ENCODE results near the gene SH3BP4. TPM values are rescaled to one million over a fixed set of nuclear protein-coding genes. Genes with fewer than 3 reads are reported as not detected.

SH3BP4 gene
- total RNA-seq, 4 donors from 2014 or later, result 7.5 to 24.9 (median 19.5) TPM

DNA sequence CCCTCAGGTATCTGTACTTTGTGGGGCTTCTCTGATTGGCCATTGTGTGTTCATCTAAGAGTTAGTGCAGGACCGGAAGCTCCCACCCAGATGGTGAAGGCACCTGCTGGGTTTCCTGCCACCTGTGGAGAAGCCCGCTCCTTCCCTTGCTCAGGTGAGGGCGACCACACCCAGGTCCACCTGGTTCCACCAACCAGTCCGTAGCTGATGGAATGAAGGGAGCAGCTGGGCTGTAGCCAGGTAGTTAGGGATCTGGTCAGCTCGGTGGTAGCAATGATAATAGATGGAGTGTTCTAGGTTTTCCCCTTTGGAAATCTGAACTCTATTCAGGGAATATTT is 16.0 kb downstream of the SH3BP4 start:
- Histone ChIP-seq H3K27ac (no peak overlapping the region), H3K4me1 (peaks cover 0 to 28% (median 11%) of the 10 kb centered on the region in 4 donors), H3K4me3 (no peak overlapping the region), H3K36me3 (no peaks in the 10 kb centered on the region), H3K27me3 (no peaks in the 10 kb centered on the region), H3K9me3 (no peaks in the 10 kb centered on the region)
- peak; percentile 35 for DNase-seq
- TF ChIP-seq POLR2A (IDR thresholded peaks at IDR 0.05) (no peak), EP300 (IDR thresholded peaks at IDR 0.05; ENCODE audit: low read depth) (no peak), POLR2AphosphoS5 (IDR thresholded peaks at IDR 0.05) (no peak)
- TF ChIP-seq, protein P1, sequence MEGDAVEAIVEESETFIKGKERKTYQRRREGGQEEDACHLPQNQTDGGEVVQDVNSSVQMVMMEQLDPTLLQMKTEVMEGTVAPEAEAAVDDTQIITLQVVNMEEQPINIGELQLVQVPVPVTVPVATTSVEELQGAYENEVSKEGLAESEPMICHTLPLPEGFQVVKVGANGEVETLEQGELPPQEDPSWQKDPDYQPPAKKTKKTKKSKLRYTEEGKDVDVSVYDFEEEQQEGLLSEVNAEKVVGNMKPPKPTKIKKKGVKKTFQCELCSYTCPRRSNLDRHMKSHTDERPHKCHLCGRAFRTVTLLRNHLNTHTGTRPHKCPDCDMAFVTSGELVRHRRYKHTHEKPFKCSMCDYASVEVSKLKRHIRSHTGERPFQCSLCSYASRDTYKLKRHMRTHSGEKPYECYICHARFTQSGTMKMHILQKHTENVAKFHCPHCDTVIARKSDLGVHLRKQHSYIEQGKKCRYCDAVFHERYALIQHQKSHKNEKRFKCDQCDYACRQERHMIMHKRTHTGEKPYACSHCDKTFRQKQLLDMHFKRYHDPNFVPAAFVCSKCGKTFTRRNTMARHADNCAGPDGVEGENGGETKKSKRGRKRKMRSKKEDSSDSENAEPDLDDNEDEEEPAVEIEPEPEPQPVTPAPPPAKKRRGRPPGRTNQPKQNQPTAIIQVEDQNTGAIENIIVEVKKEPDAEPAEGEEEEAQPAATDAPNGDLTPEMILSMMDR (IDR thresholded peaks at IDR 0.05), result no peak
- intact Hi-C loops (cut with DNase I; ENCODE audit: low total_unique reads), result no loop called here
- WGBS, 2 donors (ENCODE audit: low coverage in 1 of 2), result 77% methylated on average over 4 of the region's 5 CpGs; no CpG with 5 or more reads in 1 of the 2 donors
- in situ Hi-C loops (cut with MboI; ENCODE audit: low pct_ligation_motif_present in 1 of 4, low pct_unique_long_range_greater_than_20kb in 1 of 4, low sequenced_read_pairs in 3 of 4), result no loop called here

DNA sequence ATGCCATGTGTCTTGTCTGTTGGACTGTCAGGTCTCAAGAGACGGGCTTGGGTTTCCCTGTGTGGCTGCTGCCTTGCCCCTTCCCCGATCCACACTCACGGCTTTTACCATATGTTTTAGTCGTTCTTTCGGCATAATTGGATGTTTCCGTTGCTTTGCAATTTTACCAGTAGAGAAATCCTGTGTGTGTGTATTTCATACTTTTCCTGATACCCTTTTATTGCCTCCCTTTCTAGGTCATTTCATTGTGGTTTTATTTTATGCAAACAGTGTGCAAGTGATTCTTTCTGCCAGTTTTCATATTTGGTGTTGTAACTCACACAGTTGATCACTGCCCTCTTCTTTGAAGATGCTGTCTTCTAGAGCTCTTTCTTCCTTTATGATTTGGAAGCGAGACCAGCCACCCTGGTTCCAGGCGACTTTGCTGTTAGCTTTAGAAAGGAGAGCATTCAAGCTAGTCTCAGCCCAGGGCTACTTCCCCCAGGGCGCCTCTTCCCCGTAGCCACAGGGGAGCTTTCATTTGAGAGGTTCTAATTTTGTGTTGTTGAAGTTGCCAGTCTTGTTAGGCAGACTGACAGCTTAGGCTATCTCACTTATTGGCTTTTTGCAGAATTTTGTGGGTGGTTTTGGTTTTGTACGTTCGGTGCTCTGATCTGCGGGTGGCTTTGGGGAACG is 17.0 kb downstream of the SH3BP4 start:
- Histone ChIP-seq H3K9me3 (no peaks in the 10 kb centered on the region), H3K36me3 (no peaks in the 10 kb centered on the region), H3K4me3 (no peak overlapping the region), H3K4me1 (peaks cover 0 to 33% (median 15%) of the 10 kb centered on the region in 4 donors), H3K27ac (no peak overlapping the region), H3K27me3 (no peaks in the 10 kb centered on the region)
- in situ Hi-C loops (cut with MboI; ENCODE audit: low pct_ligation_motif_present in 1 of 4, low pct_unique_long_range_greater_than_20kb in 1 of 4, low sequenced_read_pairs in 3 of 4) (no loop called here), intact Hi-C loops (cut with DNase I; ENCODE audit: low total_unique reads) (no loop called here)
- 47 to 56% methylated on average over 7 to 14 of the region's 14 CpGs for WGBS, 2 donors (ENCODE audit: low coverage in 1 of 2)
- DNase-seq, result no peak
- TF ChIP-seq, protein P1 (IDR thresholded peaks at IDR 0.05), result no peak
- TF ChIP-seq POLR2A (IDR thresholded peaks at IDR 0.05), result no peak
- no peak for TF ChIP-seq EP300 (IDR thresholded peaks at IDR 0.05; ENCODE audit: low read depth)
- no peak for TF ChIP-seq POLR2AphosphoS5 (IDR thresholded peaks at IDR 0.05)

DNA sequence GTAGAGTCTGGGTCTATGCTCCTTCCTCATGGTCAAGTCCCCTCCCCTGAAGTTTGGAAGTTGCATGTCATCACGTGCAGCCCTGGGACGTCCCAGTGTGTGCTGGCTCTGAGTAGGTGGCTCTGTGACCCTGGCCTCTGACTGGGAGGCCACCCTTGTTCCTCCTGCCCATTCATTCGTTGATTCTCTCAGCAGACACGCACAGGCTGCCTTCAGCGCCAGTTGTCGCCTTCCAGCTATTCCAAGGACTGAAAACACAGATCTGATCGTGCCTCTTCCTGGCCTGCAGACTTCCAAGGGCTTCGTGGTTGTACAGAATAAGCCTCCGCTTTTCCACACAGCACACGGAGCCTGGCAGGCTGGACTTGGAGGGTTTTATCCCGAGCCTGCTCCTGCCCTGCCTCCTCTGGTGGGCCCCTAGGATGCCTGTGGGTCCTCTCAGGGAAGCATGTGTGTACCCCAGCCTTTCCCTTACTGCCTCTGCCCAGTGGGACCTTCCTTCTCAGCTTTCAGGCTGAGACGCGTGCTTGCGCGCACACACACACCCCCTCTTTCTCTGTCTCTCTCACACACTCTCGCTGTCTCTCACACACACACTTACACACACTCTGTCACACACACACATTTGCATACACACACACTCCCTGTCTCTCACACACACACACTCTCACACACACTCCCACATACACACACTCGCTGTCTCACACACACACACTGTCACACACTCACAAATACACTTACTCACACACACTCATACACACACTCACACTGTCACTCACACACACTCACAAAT is 17.7 kb downstream of the SH3BP4 start:
- intact Hi-C loops (cut with DNase I; ENCODE audit: low total_unique reads), result no loop called here

DNA sequence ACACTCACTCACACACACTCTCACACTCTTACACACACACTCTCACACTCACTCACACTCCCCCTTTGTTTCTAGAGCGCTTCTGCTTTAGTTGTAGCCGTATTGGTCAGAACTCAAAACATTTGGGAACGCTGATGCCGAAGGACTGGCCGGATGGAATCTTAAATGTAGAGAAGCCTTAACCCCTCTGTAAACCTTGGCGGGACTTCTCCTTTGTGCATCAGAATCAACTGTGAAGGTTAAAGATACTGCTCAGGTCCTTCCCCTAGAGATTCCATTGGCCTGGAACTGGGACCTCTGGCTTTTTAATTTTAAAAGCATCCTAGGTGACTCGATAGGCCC is 18.3 kb downstream of the SH3BP4 start:
- in situ Hi-C loops (cut with MboI; ENCODE audit: low pct_ligation_motif_present in 1 of 4, low pct_unique_long_range_greater_than_20kb in 1 of 4, low sequenced_read_pairs in 3 of 4), result no loop called here
- H3K27me3 ChIP-seq, result no peaks in the 10 kb centered on the region
- TF ChIP-seq POLR2A (IDR thresholded peaks at IDR 0.05) (no peak), POLR2AphosphoS5 (IDR thresholded peaks at IDR 0.05) (no peak), EP300 (IDR thresholded peaks at IDR 0.05; ENCODE audit: low read depth) (no peak)
- TF ChIP-seq, protein P1 (IDR thresholded peaks at IDR 0.05), result no peak

More for the DNA sequence above, 17.7 kb downstream of the SH3BP4 start:
- 72 to 94% methylated on average over 5 to 17 of the region's 17 CpGs for WGBS, 2 donors (ENCODE audit: low coverage in 1 of 2)
- TF ChIP-seq EP300 (IDR thresholded peaks at IDR 0.05; ENCODE audit: low read depth), result no peak
- Histone ChIP-seq H3K27ac (no peak overlapping the region), H3K36me3 (no peaks in the 10 kb centered on the region), H3K27me3 (no peaks in the 10 kb centered on the region), H3K9me3 (no peaks in the 10 kb centered on the region), H3K4me1 (peaks cover 0 to 40% (median 19%) of the 10 kb centered on the region in 4 donors), H3K4me3 (no peak overlapping the region)
- in situ Hi-C loops (cut with MboI; ENCODE audit: low pct_ligation_motif_present in 1 of 4, low pct_unique_long_range_greater_than_20kb in 1 of 4, low sequenced_read_pairs in 3 of 4), result no loop called here
- no peak for DNase-seq

More for the DNA sequence above, 18.3 kb downstream of the SH3BP4 start:
- H3K4me3 ChIP-seq, result no peak overlapping the region
- intact Hi-C loops (cut with DNase I; ENCODE audit: low total_unique reads), result no loop called here
- WGBS, 2 donors (ENCODE audit: low coverage in 1 of 2), result 51 to 65% methylated on average over 7 of the region's 7 CpGs
- H3K36me3 ChIP-seq, result no peaks in the 10 kb centered on the region
- H3K9me3 ChIP-seq, result no peaks in the 10 kb centered on the region
- H3K27ac ChIP-seq, result peak overlapping the region in 1 of 4 donors; percentile 45
- no peak for DNase-seq
- H3K4me1 ChIP-seq, result peaks cover 0 to 46% (median 25%) of the 10 kb centered on the region in 4 donors

Data from transverse colon (tissue), 4 donors.